ENCODE data around the gene ADCY4.
A peak's percentile ranks its signal among the peaks of the same experiment; 100 is the strongest.

DNA sequence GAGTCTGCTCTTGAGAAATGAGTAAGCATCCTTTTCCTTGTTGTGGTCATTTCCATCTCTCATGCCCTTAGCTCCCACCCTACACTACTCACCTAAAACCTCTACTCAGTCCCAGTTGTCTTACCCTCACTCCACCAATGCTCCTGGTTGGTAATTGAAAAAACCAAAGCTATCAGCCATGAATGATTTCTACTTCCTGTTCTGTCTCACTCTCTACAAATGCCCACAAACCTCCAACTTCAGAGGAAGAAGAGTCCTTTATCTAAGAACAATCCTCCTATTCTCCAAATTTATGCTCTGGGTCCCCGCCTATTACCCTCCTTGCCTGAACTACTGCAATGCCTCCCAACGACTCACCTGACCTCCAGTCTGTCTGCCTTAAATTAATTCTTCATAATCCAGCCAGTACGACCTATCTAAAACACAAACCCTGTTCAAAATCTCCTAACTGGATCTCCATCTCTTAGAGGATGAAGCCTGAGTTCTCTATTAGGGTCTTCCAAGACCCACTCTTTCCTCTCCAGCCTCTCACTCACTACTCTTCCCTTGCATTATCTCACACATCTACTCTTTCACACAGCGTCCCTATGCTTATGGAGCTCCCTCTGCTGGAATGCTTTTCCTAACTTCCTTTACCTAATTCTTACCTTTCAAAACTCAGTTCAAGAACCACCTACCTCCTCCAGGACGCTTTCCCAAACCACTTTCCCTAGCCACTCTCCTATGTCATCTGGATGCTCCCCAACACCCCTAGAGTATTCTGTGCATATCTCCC is 37.5 kb downstream of the ADCY4 start:
- TF ChIP-seq, protein P1, sequence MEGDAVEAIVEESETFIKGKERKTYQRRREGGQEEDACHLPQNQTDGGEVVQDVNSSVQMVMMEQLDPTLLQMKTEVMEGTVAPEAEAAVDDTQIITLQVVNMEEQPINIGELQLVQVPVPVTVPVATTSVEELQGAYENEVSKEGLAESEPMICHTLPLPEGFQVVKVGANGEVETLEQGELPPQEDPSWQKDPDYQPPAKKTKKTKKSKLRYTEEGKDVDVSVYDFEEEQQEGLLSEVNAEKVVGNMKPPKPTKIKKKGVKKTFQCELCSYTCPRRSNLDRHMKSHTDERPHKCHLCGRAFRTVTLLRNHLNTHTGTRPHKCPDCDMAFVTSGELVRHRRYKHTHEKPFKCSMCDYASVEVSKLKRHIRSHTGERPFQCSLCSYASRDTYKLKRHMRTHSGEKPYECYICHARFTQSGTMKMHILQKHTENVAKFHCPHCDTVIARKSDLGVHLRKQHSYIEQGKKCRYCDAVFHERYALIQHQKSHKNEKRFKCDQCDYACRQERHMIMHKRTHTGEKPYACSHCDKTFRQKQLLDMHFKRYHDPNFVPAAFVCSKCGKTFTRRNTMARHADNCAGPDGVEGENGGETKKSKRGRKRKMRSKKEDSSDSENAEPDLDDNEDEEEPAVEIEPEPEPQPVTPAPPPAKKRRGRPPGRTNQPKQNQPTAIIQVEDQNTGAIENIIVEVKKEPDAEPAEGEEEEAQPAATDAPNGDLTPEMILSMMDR (IDR thresholded peaks at IDR 0.05), result peak; percentile 45 to 48 (median 46)
- TF ChIP-seq POLR2A (IDR thresholded peaks at IDR 0.05), result no peak

Data from right lobe of liver (tissue), 4 donors.